ENCODE measurements around the gene PDE2A. TPM values are rescaled to one million over a fixed set of nuclear protein-coding genes. Genes with fewer than 3 reads are reported as not detected.

Gene PDE2A
- total and polyA plus RNA-seq, 2 donors (not counting 3 experiments of a cell fraction or from before 2014, with no cell fraction given), result 14.8 to 16.8 TPM

GRCh38 chr11:72700146-72700545, 25.9 kb upstream of the PDE2A start:
- dilution Hi-C loops (cut with MboI; ENCODE audit: extremely low pct_ligation_motif_present, low sequenced_read_pairs) (no loop called here), intact Hi-C loops (cut with micrococcal nuclease) (no loop called here)
- Histone ChIP-seq H2AFZ (ENCODE audit: low read depth, low read length) (no peak overlapping the region), H3K36me3 (ENCODE audit: control insufficient read depth in 2 of 2, extremely low read depth in 1 of 2, insufficient read depth in 2 of 2, low read length in 2 of 2) (peaks cover 8 to 50% of the 10 kb centered on the region in 2 experiments), H3K4me3 (replicated peaks in 1 of 3; ENCODE audit: insufficient read depth in 1 of 3, low read depth in 1 of 3, low read length in 3 of 3) (no peak overlapping the region), H3K27ac (ENCODE audit: insufficient read depth, low read depth, low read length) (no peak overlapping the region), H3K9ac (replicated peaks; ENCODE audit: extremely low read depth, insufficient read depth, low read length) (no peak overlapping the region), H3K79me2 (ENCODE audit: control insufficient read depth, insufficient read depth, low read length) (no peaks in the 10 kb centered on the region), H3K9me3 (replicated peaks; ENCODE audit: control insufficient read depth, insufficient read depth, low read length) (no peaks in the 10 kb centered on the region), H3K9me1 (replicated peaks; ENCODE audit: control insufficient read depth, extremely low read depth, insufficient read depth, low read length) (no peaks in the 10 kb centered on the region), H3K4me1 (ENCODE audit: control insufficient read depth, extremely low read depth, insufficient read depth, low read length) (no peaks in the 10 kb centered on the region), H4K20me1 (replicated peaks; ENCODE audit: control insufficient read depth, extremely low read depth, insufficient read depth, low read length) (no peaks in the 10 kb centered on the region), H3K27me3 (ENCODE audit: control insufficient read depth in 2 of 2, insufficient read depth in 2 of 2, low read length in 2 of 2) (no peaks in the 10 kb centered on the region), H3K4me2 (ENCODE audit: insufficient read depth, low read length) (no peak overlapping the region)
- BruUV-seq (replicated peaks), result no TSS peak
- peak; percentile 55 for FAIRE-seq
- POLR2A ChIA-PET, result interaction anchor here (0.5 kb wide), 1 partner anchor 76 kb away, joined by 3 read pairs; no protein-coding TSS in a partner anchor
- TF ChIP-seq POLR2AphosphoS5 (IDR thresholded peaks at IDR 0.05; ENCODE audit: insufficient read depth, low read depth, low read length) (no peak), JUN (IDR thresholded peaks at IDR 0.05; ENCODE audit: borderline replicate concordance, insufficient read depth, insufficient read length, low read depth) (no peak), MAX (IDR thresholded peaks at IDR 0.05; ENCODE audit: insufficient read depth, insufficient read length) (no peak), POLR2A (IDR thresholded peaks at IDR 0.05; ENCODE audit: low read depth, low read length) (no peak), GATA2 (IDR thresholded peaks at IDR 0.05; ENCODE audit: insufficient read depth, insufficient read length, low read depth, low read length) (no peak), FOS (IDR thresholded peaks at IDR 0.05; ENCODE audit: borderline replicate concordance, insufficient read depth, low read length) (no peak), EZH2 (IDR thresholded peaks at IDR 0.05; ENCODE audit: borderline replicate concordance, low read depth, low read length, severe bottlenecking) (no peak), CTCF (IDR thresholded peaks at IDR 0.05; ENCODE audit: extremely low read depth in 1 of 2, insufficient read depth in 1 of 2, low read depth in 1 of 2, low read length in 2 of 2) (no peak), MYC (IDR thresholded peaks at IDR 0.05; ENCODE audit: low read depth, low read length) (no peak)
- DNase-seq (ENCODE audit: low read depth, low spot score), result no peak
- CTCF ChIA-PET, result interaction anchor here (0.6 to 1.0 kb wide), 4 partner anchors 13 to 114 kb away, joined by 3 to 5 read pairs (median 3); no protein-coding TSS in a partner anchor

Data from endothelial cell of umbilical vein (primary cell).